Upper lobe of left lung (tissue), 6 donors: ENCODE results near the gene AFAP1. TPM values are rescaled to one million over a fixed set of nuclear protein-coding genes. Genes with fewer than 3 reads are reported as not detected.

Source experiments
- ATAC-seq, 2 donors: fragments of 200-7000 bp; cut with Tn5 transposase; one replicate each; pipeline ENCODE4 v1.9.1; 2022; ENCODE audit warnings: mild to moderate bottlenecking in 2 of 2, moderate library complexity in 2 of 2; ENCODE audit not compliant: low FRiP score in 2 of 2
- DNase-seq, 2 donors: peaks; one replicate each; pipeline ENCODE4 v3.0.0-alpha.2; 2019 to 2020
- H3K27ac ChIP-seq, 4 donors: fragments of 200-600 bp; sonication (generic); one replicate each; pipeline ENCODE4 v1.5.1; 2016 to 2019
- H3K27me3 ChIP-seq, 4 donors: fragments of 200-600 bp; sonication (generic); one replicate each; pipeline ENCODE4 v1.5.1; 2017 to 2019
- H3K36me3 ChIP-seq, 4 donors: fragments of 200-600 bp; sonication (generic); one replicate each; pipeline ENCODE4 v1.5.1; 2016 to 2019
- H3K4me1 ChIP-seq, 4 donors: fragments of 200-600 bp; sonication (generic); one replicate each; pipeline ENCODE4 v1.5.1; 2018 to 2019
- H3K4me3 ChIP-seq, 4 donors: fragments of 200-600 bp; sonication (generic); one replicate each; pipeline ENCODE4 v1.5.1; 2017 to 2019; ENCODE audit warnings: mild to moderate bottlenecking in 2 of 4, moderate library complexity in 1 of 4
- H3K9me3 ChIP-seq, 4 donors: fragments of 200-600 bp; sonication (generic); one replicate each; pipeline ENCODE4 v1.5.1; 2018 to 2019
- EP300 ChIP-seq, 4 donors: sonication (generic); formaldehyde crosslinking; IDR thresholded peaks; one replicate each; pipeline ENCODE4 v1.5.1; 2017; ENCODE audit warnings: antibody characterized with exemption in 4 of 4, control low read depth in 2 of 4
- POLR2A ChIP-seq, 4 donors: fragments of 450-650 bp; IDR thresholded peaks; one replicate each; pipeline ENCODE4 v1.5.1; 2016 to 2017; ENCODE audit warnings: antibody characterized with exemption in 4 of 4, mild to moderate bottlenecking in 2 of 4
- POLR2AphosphoS5 ChIP-seq, 2 donors: sonication (generic); formaldehyde crosslinking; IDR thresholded peaks; one replicate each; pipeline ENCODE4 v1.5.1; 2017; ENCODE audit warnings: antibody characterized with exemption in 2 of 2
- WGBS, 2 donors: methylation state at CpG; one replicate each; pipeline ENCODE4 v1.1.5; 2017 to 2018; 5-methylcytosine and 5-hydroxymethylcytosine counted together
- total RNA-seq, 6 donors: library from RNA; depleted of rRNA in 4 of 6; stranded (reverse); fragments of >200 nt in 4 of 6; gene quantifications; one replicate each; pipeline versions ENCODE4 v1.1.0 to v1.2.1, GENCODE V29; 2016 to 2021
- TF ChIP-seq, protein P1 (sequence below), 6 experiments: fragments of 450-650 bp in 4 of 6; fragments of 200-600 bp in 2 of 6; sonication (generic) in 2 of 6; IDR thresholded peaks; one replicate each; pipeline ENCODE4 v1.5.1; 2016 to 2019; ENCODE audit warnings: antibody characterized with exemption in 6 of 6
- donor health status: DM: no; HTN: no; CAD: no; lungs with moderate emphysema.
- donor health status: DM: no; HTN: yes; CAD: no; lungs with severe emphysema.

AFAP1 gene
- total RNA-seq, 6 donors from 2014 or later: 10.9 to 26.7 (median 19.2) TPM

GRCh38 chr4:7842384-7843279, 97.0 kb downstream of the AFAP1 start:
- Histone ChIP-seq H3K4me1 (peaks cover 0 to 9% (median 5%) of the 10 kb centered on the region in 4 donors), H3K9me3 (no peaks in the 10 kb centered on the region), H3K27me3 (no peaks in the 10 kb centered on the region), H3K4me3 (no peak overlapping the region), H3K27ac (peak overlapping the region; percentile 25 to 62 (median 57)), H3K36me3 (peaks cover 0 to 4% (median 0%) of the 10 kb centered on the region in 4 donors)
- WGBS, 2 donors: 78 to 79% methylated on average over 19 to 22 of the region's 22 CpGs
- TF ChIP-seq POLR2A (IDR thresholded peaks at IDR 0.05) (no peak), EP300 (IDR thresholded peaks at IDR 0.05) (no peak), POLR2AphosphoS5 (IDR thresholded peaks at IDR 0.05) (peak in 1 of 2 donors; percentile 40)
- TF ChIP-seq, protein P1, sequence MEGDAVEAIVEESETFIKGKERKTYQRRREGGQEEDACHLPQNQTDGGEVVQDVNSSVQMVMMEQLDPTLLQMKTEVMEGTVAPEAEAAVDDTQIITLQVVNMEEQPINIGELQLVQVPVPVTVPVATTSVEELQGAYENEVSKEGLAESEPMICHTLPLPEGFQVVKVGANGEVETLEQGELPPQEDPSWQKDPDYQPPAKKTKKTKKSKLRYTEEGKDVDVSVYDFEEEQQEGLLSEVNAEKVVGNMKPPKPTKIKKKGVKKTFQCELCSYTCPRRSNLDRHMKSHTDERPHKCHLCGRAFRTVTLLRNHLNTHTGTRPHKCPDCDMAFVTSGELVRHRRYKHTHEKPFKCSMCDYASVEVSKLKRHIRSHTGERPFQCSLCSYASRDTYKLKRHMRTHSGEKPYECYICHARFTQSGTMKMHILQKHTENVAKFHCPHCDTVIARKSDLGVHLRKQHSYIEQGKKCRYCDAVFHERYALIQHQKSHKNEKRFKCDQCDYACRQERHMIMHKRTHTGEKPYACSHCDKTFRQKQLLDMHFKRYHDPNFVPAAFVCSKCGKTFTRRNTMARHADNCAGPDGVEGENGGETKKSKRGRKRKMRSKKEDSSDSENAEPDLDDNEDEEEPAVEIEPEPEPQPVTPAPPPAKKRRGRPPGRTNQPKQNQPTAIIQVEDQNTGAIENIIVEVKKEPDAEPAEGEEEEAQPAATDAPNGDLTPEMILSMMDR (IDR thresholded peaks at IDR 0.05): no peak
- ATAC-seq: peak; percentile 54 to 91
- DNase-seq: peak in 1 of 2 donors; percentile 52

- WGBS, 2 donors: 89 to 94% methylated on average over 2 of the region's 2 CpGs
- H3K4me1 ChIP-seq: peaks cover 0 to 9% (median 5%) of the 10 kb centered on the region in 4 donors
- no peak for TF ChIP-seq POLR2AphosphoS5 (IDR thresholded peaks at IDR 0.05)
- no peak overlapping the region for H3K4me3 ChIP-seq
- no peak for DNase-seq
- no peaks in the 10 kb centered on the region for H3K27me3 ChIP-seq
- H3K9me3 ChIP-seq: no peaks in the 10 kb centered on the region
- peak overlapping the region in 2 of 4 donors; percentile 0 to 36 for H3K27ac ChIP-seq
- H3K36me3 ChIP-seq: peaks cover 0 to 4% (median 0%) of the 10 kb centered on the region in 4 donors
- ATAC-seq: no peak
Observed at GRCh38 chr4:7841894-7842293, 97.8 kb downstream of the AFAP1 start.

DNA sequence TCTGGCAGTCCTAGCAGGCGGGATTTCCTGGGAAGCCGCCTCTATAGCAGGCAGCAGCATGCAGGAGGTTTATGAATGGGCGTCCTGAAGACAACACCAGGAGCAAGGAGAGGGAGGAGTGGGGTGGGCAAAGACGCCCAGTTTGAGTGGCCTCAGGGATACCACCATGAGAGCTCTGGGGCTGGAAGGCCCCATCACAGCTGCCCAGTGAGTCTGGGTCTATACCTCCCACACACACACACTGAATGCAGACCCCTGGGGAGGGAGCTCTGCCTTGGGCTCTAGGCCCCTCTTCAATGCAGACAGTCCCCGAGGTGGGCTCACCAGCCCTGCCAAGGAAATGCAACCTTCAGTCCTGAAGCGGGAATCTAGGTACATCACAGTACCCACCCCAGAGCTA, 98.6 kb downstream of the AFAP1 start:
- 88 to 92% methylated on average over 6 of the region's 6 CpGs for WGBS, 2 donors
- Histone ChIP-seq H3K36me3 (peaks cover 0 to 4% (median 0%) of the 10 kb centered on the region in 4 donors), H3K4me3 (no peak overlapping the region), H3K27ac (peak overlapping the region in 2 of 4 donors; percentile 0 to 36), H3K4me1 (peaks cover 0 to 9% (median 5%) of the 10 kb centered on the region in 4 donors), H3K9me3 (no peaks in the 10 kb centered on the region), H3K27me3 (no peaks in the 10 kb centered on the region)
- no peak for DNase-seq
- no peak for ATAC-seq
- TF ChIP-seq, protein P1 (IDR thresholded peaks at IDR 0.05): no peak
- TF ChIP-seq EP300 (IDR thresholded peaks at IDR 0.05) (no peak), POLR2AphosphoS5 (IDR thresholded peaks at IDR 0.05) (no peak), POLR2A (IDR thresholded peaks at IDR 0.05) (no peak)

- Histone ChIP-seq H3K27me3 (no peaks in the 10 kb centered on the region), H3K36me3 (peaks cover 0 to 4% (median 0%) of the 10 kb centered on the region in 4 donors), H3K9me3 (no peaks in the 10 kb centered on the region), H3K27ac (no peak overlapping the region), H3K4me3 (no peak overlapping the region), H3K4me1 (peaks cover 0 to 9% (median 5%) of the 10 kb centered on the region in 4 donors)
- TF ChIP-seq, protein P1 (IDR thresholded peaks at IDR 0.05): no peak
- no peak for TF ChIP-seq POLR2AphosphoS5 (IDR thresholded peaks at IDR 0.05)
- DNase-seq (no peak), ATAC-seq (no peak)
- WGBS, 2 donors: 61 to 66% methylated on average over 4 of the region's 4 CpGs
Observed at GRCh38 chr4:7839856-7840255, 99.8 kb downstream of the AFAP1 start.

DNA sequence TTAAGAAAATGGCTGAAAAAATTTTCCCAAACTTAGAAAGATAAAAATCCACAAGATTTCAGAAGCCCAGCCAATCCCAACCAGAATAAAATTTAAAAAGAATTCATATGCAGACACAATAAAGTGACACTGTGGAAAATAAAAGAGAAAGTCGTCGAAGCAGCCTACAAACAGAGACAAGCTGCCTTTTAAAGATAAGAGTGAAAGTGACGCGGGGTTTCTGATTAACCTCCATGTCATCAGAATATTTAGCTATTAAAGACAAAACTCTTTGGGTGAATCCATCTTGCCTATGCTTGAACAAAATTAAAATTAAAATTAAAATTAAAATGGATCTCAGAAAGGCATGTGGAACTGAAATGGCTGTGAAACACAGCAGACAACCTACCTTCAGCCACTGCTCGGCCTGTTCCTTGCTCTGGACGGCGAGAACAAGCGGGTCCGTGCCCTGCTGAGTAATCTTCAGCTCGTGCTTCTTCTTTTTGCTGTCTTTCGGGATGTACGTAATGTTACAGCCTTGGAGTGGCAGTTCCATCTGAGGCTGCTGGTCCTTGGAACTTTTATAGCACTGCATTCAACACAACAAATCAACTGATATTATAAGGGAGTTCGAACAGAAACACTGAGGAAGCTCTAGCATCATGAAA, 101.4 kb downstream of the AFAP1 start:
- Histone ChIP-seq H3K4me3 (no peak overlapping the region), H3K4me1 (no peaks in the 10 kb centered on the region), H3K27ac (no peak overlapping the region), H3K9me3 (no peaks in the 10 kb centered on the region), H3K27me3 (no peaks in the 10 kb centered on the region), H3K36me3 (peaks cover 0 to 4% (median 0%) of the 10 kb centered on the region in 4 donors)
- 92% methylated on average over 13 of the region's 13 CpGs for WGBS, 2 donors
- TF ChIP-seq, protein P1 (IDR thresholded peaks at IDR 0.05): no peak
- no peak for TF ChIP-seq POLR2AphosphoS5 (IDR thresholded peaks at IDR 0.05)
- no peak for TF ChIP-seq EP300 (IDR thresholded peaks at IDR 0.05)
- no peak for TF ChIP-seq POLR2A (IDR thresholded peaks at IDR 0.05)
- DNase-seq (no peak), ATAC-seq (no peak)
